NT2/D1 (cell line): ENCODE measurements around the gene PCDHA1.

Experiments used
- SUZ12 ChIP-seq: IDR thresholded peaks from 2 replicates; pipeline ENCODE4 v1.6.1; 2011; ENCODE audit not compliant: insufficient read length, insufficient read depth; ENCODE audit errors: extremely low read depth
- YY1 ChIP-seq: IDR thresholded peaks from 2 replicates; pipeline ENCODE4 v1.6.1; 2011; ENCODE audit not compliant: insufficient read length, insufficient read depth
- ZNF274 ChIP-seq: IDR thresholded peaks from 2 replicates; pipeline ENCODE4 v1.6.1; 2011; ENCODE audit warnings: mild to moderate bottlenecking, low read depth, low read length

DNA sequence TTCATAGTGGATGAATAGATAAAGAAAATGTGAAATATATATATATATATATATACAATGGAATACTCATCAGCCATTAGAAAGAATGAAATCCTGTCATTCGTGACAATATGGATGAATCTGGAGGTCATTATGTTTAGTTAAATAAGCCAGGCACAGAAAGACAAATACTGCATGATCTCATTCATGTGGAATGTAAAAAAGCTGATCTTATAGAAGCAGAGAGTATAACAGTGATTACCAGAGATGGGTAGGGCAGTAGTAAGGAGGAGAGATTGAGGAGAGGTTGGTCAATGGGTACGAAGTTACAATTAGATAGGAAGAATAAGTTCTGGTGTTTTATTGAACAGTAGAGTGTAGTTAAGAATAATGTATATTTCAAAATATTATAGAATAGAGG is 160.6 kb downstream of the PCDHA1 start:
- TF ChIP-seq SUZ12 (no peak), YY1 (no peak), ZNF274 (no peak)
